ENCODE data around the gene SATB2. TPM values are rescaled to one million over a fixed set of nuclear protein-coding genes. Genes with fewer than 3 reads are reported as not detected.

SATB2 gene
- polyA plus RNA-seq, 3 donors from 2014 or later = 0.07 TPM; not detected in 2

DNA sequence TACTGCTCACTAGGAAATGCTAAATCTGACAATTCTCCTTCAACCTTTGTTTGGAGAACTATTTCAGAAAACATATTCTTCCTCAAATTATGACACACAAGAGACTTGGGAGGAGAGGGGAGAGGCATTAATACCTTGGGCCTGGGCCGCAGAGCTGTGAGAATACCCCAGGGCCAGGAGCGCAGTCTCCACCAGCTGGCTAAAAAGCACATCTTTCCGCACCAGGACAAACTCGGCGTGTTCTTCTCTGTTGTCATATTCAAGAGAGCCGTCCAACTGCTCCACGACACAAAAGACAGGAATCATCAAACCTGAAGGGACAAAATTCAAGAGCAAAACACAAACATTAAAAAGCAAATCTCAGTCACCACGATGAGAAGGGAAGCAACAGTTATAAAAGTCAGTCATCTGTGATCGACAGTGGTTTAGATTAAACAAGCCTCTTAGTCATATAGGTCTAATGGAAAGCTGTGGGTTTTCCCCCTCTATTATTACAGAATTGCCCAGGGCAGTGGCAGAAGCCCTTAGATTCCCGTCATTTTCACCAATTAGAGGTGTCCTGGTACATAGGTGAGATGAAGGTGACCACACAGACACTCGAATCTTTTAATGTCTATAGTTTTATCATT, 24.4 kb downstream of the SATB2 start:
- no peak for DNase-seq
- peaks cover 0 to 2% (median 0%) of the 10 kb centered on the region in 3 donors for H3K27me3 Mint-ChIP-seq (ENCODE audit: low read depth in 3 of 3)
- H3K4me3 Mint-ChIP-seq = no peak overlapping the region
- no peaks in the 10 kb centered on the region for H3K36me3 Mint-ChIP-seq
- peaks cover 0 to 7% (median 0%) of the 10 kb centered on the region in 6 donors for H3K9me3 Mint-ChIP-seq
- no peaks in the 10 kb centered on the region for H3K4me1 Mint-ChIP-seq
- H3K27ac Mint-ChIP-seq = no peak overlapping the region

GRCh38 chr2:199431746-199432213, 26.0 kb downstream of the SATB2 start:
- H3K27ac Mint-ChIP-seq = no peak overlapping the region
- no peaks in the 10 kb centered on the region for H3K36me3 Mint-ChIP-seq
- H3K9me3 Mint-ChIP-seq = peaks cover 0 to 7% (median 0%) of the 10 kb centered on the region in 6 donors
- H3K27me3 Mint-ChIP-seq (ENCODE audit: low read depth in 3 of 3) = no peaks in the 10 kb centered on the region
- no peak for DNase-seq
- no peaks in the 10 kb centered on the region for H3K4me1 Mint-ChIP-seq
- no peak overlapping the region for H3K4me3 Mint-ChIP-seq

- Mint-ChIP-seq H3K27me3 (ENCODE audit: low read depth in 3 of 3) (no peaks in the 10 kb centered on the region), H3K9me3 (peaks cover 0 to 5% (median 0%) of the 10 kb centered on the region in 6 donors), H3K27ac (no peak overlapping the region), H3K36me3 (no peaks in the 10 kb centered on the region), H3K4me1 (no peaks in the 10 kb centered on the region), H3K4me3 (no peak overlapping the region)
- DNase-seq = no peak
Observed at GRCh38 chr2:199430214-199430613, 27.5 kb downstream of the SATB2 start.

DNA sequence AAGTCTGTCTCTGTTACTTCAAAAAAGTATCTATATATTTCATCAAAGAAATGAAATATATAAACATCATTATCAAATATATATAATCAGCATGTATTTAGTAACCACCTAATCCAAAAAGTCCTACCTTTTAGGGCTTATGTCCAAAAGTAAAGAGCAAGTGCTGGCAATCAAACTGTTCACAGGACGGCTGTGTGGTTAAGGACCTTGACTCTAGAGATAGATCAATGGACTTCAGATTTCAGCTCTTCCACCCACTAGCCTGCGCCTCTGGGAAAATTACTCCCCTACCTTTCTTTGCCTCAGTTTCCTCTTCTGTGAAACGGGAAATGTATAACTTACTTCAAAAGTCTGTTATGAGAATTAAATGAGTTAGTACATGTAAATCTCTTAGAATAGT, 29.4 kb downstream of the SATB2 start:
- Mint-ChIP-seq H3K4me1 (no peaks in the 10 kb centered on the region), H3K9me3 (peaks cover 0 to 4% (median 0%) of the 10 kb centered on the region in 6 donors), H3K27ac (no peak overlapping the region), H3K27me3 (ENCODE audit: low read depth in 3 of 3) (peaks cover 0 to 4% (median 0%) of the 10 kb centered on the region in 3 donors), H3K4me3 (no peak overlapping the region), H3K36me3 (no peaks in the 10 kb centered on the region)
- DNase-seq = no peak

- Mint-ChIP-seq H3K9me3 (no peaks in the 10 kb centered on the region), H3K27ac (no peak overlapping the region), H3K4me1 (no peaks in the 10 kb centered on the region), H3K27me3 (ENCODE audit: low read depth in 3 of 3) (peaks cover 0 to 4% (median 0%) of the 10 kb centered on the region in 3 donors), H3K36me3 (no peaks in the 10 kb centered on the region), H3K4me3 (no peak overlapping the region)
- no peak for DNase-seq
Observed at GRCh38 chr2:199424160-199424559, 33.6 kb downstream of the SATB2 start.

- no peaks in the 10 kb centered on the region for H3K4me1 Mint-ChIP-seq
- peaks cover 0 to 4% (median 0%) of the 10 kb centered on the region in 3 donors for H3K27me3 Mint-ChIP-seq (ENCODE audit: low read depth in 3 of 3)
- H3K4me3 Mint-ChIP-seq = no peak overlapping the region
- no peak for DNase-seq
- H3K27ac Mint-ChIP-seq = no peak overlapping the region
- H3K9me3 Mint-ChIP-seq = no peaks in the 10 kb centered on the region
- H3K36me3 Mint-ChIP-seq = no peaks in the 10 kb centered on the region
Observed at GRCh38 chr2:199419428-199419827, 38.3 kb downstream of the SATB2 start.

GRCh38 chr2:199414465-199414864, 43.3 kb downstream of the SATB2 start:
- H3K4me3 Mint-ChIP-seq = no peak overlapping the region
- no peak overlapping the region for H3K27ac Mint-ChIP-seq
- H3K4me1 Mint-ChIP-seq = no peaks in the 10 kb centered on the region
- H3K36me3 Mint-ChIP-seq = no peaks in the 10 kb centered on the region
- DNase-seq = no peak
- H3K9me3 Mint-ChIP-seq = no peaks in the 10 kb centered on the region
- H3K27me3 Mint-ChIP-seq (ENCODE audit: low read depth in 3 of 3) = no peaks in the 10 kb centered on the region

DNA sequence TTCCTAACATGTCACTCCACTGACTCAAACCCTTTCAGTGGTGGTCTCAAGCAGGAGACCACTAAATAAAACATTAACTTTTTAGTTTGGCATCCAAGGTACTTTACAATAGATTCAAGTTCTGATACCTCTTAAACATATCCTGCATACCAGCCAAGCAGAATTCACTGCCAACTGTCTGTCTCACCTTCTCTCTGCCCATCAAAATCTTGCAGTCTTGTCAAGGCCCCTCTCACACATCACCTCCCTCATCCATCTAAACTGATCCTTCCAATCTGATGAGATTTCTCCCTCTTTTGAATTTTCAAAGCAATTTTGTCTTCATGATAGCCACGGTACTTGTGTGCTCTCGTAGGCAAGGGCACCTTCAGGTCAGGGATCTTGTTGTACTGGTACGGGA, 43.7 kb downstream of the SATB2 start:
- Mint-ChIP-seq H3K9me3 (no peaks in the 10 kb centered on the region), H3K27me3 (ENCODE audit: low read depth in 3 of 3) (no peaks in the 10 kb centered on the region), H3K36me3 (no peaks in the 10 kb centered on the region), H3K4me3 (no peak overlapping the region), H3K4me1 (no peaks in the 10 kb centered on the region), H3K27ac (no peak overlapping the region)
- no peak for DNase-seq

DNA sequence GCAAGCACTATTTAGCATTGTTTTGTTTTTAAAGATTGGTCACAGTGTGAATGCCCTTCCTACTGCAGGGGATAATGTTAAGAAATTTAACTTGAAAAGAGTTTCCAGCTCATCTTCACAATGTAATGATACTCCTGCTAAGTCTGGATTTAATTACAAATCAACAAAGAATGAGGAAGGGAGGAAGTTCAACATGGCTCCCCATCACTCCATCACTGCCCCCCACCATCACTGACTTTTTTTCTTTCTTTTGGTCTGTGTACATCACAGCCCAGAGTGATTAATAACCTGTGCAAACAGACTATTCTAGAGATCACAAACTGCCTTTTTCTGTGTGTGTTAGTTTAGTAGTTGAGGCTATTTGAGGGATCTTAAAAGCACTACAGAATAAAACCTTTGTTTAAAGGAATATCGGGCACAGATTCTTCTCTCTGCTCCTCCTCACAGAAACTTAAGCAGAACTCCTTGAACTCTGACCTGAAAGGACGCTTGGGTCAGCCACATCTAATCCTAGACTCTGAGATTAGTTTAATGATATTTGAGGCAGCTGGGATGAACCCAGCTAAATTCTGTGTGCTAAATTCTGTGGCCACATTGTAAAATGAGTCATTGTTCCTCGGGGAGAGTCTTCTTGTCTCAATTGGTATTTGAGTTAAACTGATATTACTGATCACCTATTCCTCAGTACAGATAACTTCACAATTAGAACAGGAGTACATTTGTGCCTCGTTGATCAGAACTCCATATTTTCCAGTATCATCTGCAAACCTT, 47.8 kb downstream of the SATB2 start:
- H3K27me3 Mint-ChIP-seq (ENCODE audit: low read depth in 3 of 3) = no peaks in the 10 kb centered on the region
- H3K36me3 Mint-ChIP-seq = no peaks in the 10 kb centered on the region
- H3K4me1 Mint-ChIP-seq = no peaks in the 10 kb centered on the region
- H3K27ac Mint-ChIP-seq = no peak overlapping the region
- no peak for DNase-seq
- no peak overlapping the region for H3K4me3 Mint-ChIP-seq
- H3K9me3 Mint-ChIP-seq = peaks cover 0 to 2% (median 0%) of the 10 kb centered on the region in 6 donors

- H3K36me3 Mint-ChIP-seq = no peaks in the 10 kb centered on the region
- no peak overlapping the region for H3K4me3 Mint-ChIP-seq
- H3K27ac Mint-ChIP-seq = no peak overlapping the region
- H3K4me1 Mint-ChIP-seq = no peaks in the 10 kb centered on the region
- peaks cover 0 to 2% (median 0%) of the 10 kb centered on the region in 6 donors for H3K9me3 Mint-ChIP-seq
- DNase-seq = no peak
- peaks cover 0 to 1% (median 0%) of the 10 kb centered on the region in 3 donors for H3K27me3 Mint-ChIP-seq (ENCODE audit: low read depth in 3 of 3)
Observed at GRCh38 chr2:199407421-199407820, 50.3 kb downstream of the SATB2 start.

GRCh38 chr2:199405241-199405640, 52.5 kb downstream of the SATB2 start:
- Mint-ChIP-seq H3K4me1 (no peaks in the 10 kb centered on the region), H3K27ac (no peak overlapping the region), H3K9me3 (peaks cover 0 to 4% (median 0%) of the 10 kb centered on the region in 6 donors), H3K27me3 (ENCODE audit: low read depth in 3 of 3) (peaks cover 0 to 1% (median 0%) of the 10 kb centered on the region in 3 donors), H3K4me3 (no peak overlapping the region), H3K36me3 (no peaks in the 10 kb centered on the region)
- DNase-seq = no peak

DNA sequence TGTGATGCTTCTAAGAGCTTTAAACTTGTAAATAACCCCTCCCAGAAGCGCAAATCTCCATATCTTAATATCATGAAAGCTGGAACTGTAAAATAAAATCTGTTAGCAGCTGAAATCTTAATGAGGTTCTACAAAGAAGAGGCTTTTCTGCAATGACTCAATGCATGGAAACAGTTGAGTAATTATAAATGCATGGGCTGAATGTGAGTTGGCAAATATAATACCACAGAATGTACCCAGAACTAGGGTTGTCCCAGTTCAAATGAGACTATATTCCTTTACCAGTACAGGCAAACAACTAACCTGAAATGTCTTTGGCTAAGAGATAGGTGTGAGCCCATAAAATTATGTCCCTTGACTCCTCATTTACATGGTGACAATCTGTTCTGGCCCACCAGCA, 52.9 kb downstream of the SATB2 start:
- Mint-ChIP-seq H3K27me3 (ENCODE audit: low read depth in 3 of 3) (peaks cover 0 to 1% (median 0%) of the 10 kb centered on the region in 3 donors), H3K4me3 (no peak overlapping the region), H3K9me3 (peaks cover 0 to 4% (median 0%) of the 10 kb centered on the region in 6 donors), H3K36me3 (no peaks in the 10 kb centered on the region), H3K27ac (no peak overlapping the region), H3K4me1 (no peaks in the 10 kb centered on the region)
- DNase-seq = no peak

- H3K27ac Mint-ChIP-seq = no peak overlapping the region
- H3K27me3 Mint-ChIP-seq (ENCODE audit: low read depth in 3 of 3) = peaks cover 2 to 3% (median 2%) of the 10 kb centered on the region in 3 donors
Observed at GRCh38 chr2:199395311-199395710, 62.4 kb downstream of the SATB2 start.

GRCh38 chr2:199392363-199392762, 65.4 kb downstream of the SATB2 start:
- Mint-ChIP-seq H3K4me1 (no peaks in the 10 kb centered on the region), H3K27ac (no peak overlapping the region), H3K9me3 (peaks cover 0 to 4% (median 0%) of the 10 kb centered on the region in 6 donors), H3K27me3 (ENCODE audit: low read depth in 3 of 3) (peaks cover 0 to 2% (median 0%) of the 10 kb centered on the region in 3 donors), H3K4me3 (no peak overlapping the region), H3K36me3 (no peaks in the 10 kb centered on the region)
- DNase-seq = no peak

More at GRCh38 chr2:199395311-199395710, 62.4 kb downstream of the SATB2 start:
- H3K4me3 Mint-ChIP-seq = no peak overlapping the region
- no peak for DNase-seq
- no peaks in the 10 kb centered on the region for H3K36me3 Mint-ChIP-seq
- H3K4me1 Mint-ChIP-seq = no peaks in the 10 kb centered on the region
- peaks cover 0 to 4% (median 0%) of the 10 kb centered on the region in 6 donors for H3K9me3 Mint-ChIP-seq
